HUDEP-2 (cell line): Measurements from ENCODE around the gene ENDOV.

Source experiments
- DNase-seq, 76 experiments: peaks; one replicate each; lab custom pipeline; 2025; ENCODE audit not compliant: unreplicated experiment in 76 of 76; lab: John Stamatoyannopoulos, UW

The ENDOV gene

GRCh38 chr17:80414803-80415625, at the start of gene ENDOV:
ENDOV (plus strand) TSS chr17:80415167; CDS start chr17:80415195, 28 bp downstream.
- peak in 75 of 76 experiments; percentile 41 to 95 (median 83) for DNase-seq

- DNase-seq, result no peak
Observed at GRCh38 chr17:80365983-80366382, 49.0 kb upstream of the ENDOV start.

- no peak for DNase-seq
Observed at GRCh38 chr17:80367503-80367902, 47.5 kb upstream of the ENDOV start.

GRCh38 chr17:80371196-80371595, 43.8 kb upstream of the ENDOV start:
- no peak for DNase-seq

- DNase-seq, result no peak
Observed at GRCh38 chr17:80372456-80372855, 42.5 kb upstream of the ENDOV start.

- DNase-seq, result no peak
Observed at GRCh38 chr17:80372922-80373570, 41.9 kb upstream of the ENDOV start.

GRCh38 chr17:80374039-80374731, 40.8 kb upstream of the ENDOV start:
- no peak for DNase-seq

GRCh38 chr17:80374732-80375585, 40.0 kb upstream of the ENDOV start:
- no peak for DNase-seq

GRCh38 chr17:80376531-80376930, 38.4 kb upstream of the ENDOV start:
- no peak for DNase-seq

- DNase-seq, result no peak
Observed at GRCh38 chr17:80377798-80378197, 37.2 kb upstream of the ENDOV start.

- no peak for DNase-seq
Observed at GRCh38 chr17:80379348-80379747, 35.6 kb upstream of the ENDOV start.

GRCh38 chr17:80380068-80380467, 34.9 kb upstream of the ENDOV start:
- DNase-seq, result no peak

GRCh38 chr17:80380555-80381002, 34.4 kb upstream of the ENDOV start:
- DNase-seq, result no peak

- no peak for DNase-seq
Observed at GRCh38 chr17:80381416-80381923, 33.5 kb upstream of the ENDOV start.

- no peak for DNase-seq
Observed at GRCh38 chr17:80382446-80382845, 32.5 kb upstream of the ENDOV start.

- no peak for DNase-seq
Observed at GRCh38 chr17:80382956-80383355, 32.0 kb upstream of the ENDOV start.

GRCh38 chr17:80384078-80384960, 30.6 kb upstream of the ENDOV start:
- no peak for DNase-seq

- DNase-seq, result no peak
Observed at GRCh38 chr17:80385046-80385445, 29.9 kb upstream of the ENDOV start.

- no peak for DNase-seq
Observed at GRCh38 chr17:80386341-80386740, 28.6 kb upstream of the ENDOV start.
